ENCODE measurements around the gene OLR1.
A peak's percentile ranks its signal among the peaks of the same experiment; 100 is the strongest.

OLR1 gene

DNA sequence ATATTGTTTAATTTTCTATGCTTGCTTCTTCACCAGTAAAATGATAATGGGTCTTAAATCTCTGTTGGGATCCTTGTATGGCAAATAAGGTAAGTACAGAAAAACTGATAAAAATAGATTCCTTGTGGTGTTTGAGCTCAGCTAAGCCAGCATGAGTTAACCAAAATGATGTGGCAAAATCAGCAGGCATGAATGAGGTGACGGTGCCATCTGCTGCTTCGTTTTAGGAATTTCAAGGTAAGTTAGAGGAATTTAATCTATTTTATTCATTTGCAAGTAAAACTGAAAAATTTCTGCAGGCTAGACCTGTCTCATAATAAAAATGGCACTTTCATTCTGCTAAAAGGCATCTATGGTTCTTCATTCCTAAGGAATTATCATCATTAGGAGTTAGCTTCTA, 31.9 kb downstream of the OLR1 start:
- H3K27me3 ChIP-seq (ENCODE audit: insufficient read depth, low read length), result no peaks in the 10 kb centered on the region

DNA sequence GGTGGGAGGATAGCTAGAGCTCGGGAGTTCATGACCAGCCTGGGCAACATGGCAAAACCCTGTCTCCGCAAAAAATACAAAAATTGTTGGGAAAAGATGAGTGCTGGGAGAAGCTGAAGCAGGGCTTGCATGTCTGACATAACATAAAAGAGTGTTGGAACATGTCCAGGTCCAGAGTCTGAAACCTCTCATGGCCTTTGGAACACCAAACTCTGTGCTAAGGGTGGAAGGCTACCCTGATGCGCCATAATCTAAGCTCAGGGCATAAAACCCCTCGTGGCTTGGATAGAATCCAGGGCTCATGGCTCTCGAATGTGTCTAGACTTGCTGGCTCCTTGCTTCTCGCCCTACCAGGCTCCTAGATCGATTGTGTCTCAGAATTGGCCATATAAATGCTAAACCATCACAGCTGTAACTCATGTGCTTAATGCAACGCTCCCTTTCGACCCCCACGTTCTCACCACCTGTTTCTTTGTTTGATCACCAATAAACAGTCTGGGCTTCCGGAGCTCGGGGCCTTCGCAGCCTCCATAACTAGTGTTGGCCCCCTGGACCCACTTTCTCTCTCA, 35.2 kb downstream of the OLR1 start:
- peaks cover 17% of the 10 kb centered on the region for H3K4me1 ChIP-seq (ENCODE audit: insufficient read depth, low read length)

More for the DNA sequence above, 31.9 kb downstream of the OLR1 start:
- H3K4me1 ChIP-seq (ENCODE audit: insufficient read depth, low read length), result no peaks in the 10 kb centered on the region
- H3K9ac ChIP-seq (ENCODE audit: low read depth, low read length), result no peak overlapping the region
- H3K9me3 ChIP-seq (ENCODE audit: insufficient read depth, low read depth, low read length), result no peaks in the 10 kb centered on the region
- no peak overlapping the region for H3K27ac ChIP-seq (ENCODE audit: low read length)
- H3K4me3 ChIP-seq (ENCODE audit: low read length), result no peak overlapping the region
- no peaks in the 10 kb centered on the region for H3K36me3 ChIP-seq (ENCODE audit: insufficient read depth, low read depth, low read length)

GRCh38 chr12:10135126-10135525, 36.8 kb downstream of the OLR1 start:
- peaks cover 23% of the 10 kb centered on the region for H3K4me1 ChIP-seq (ENCODE audit: insufficient read depth, low read length)
- no peaks in the 10 kb centered on the region for H3K9me3 ChIP-seq (ENCODE audit: insufficient read depth, low read depth, low read length)
- no peak overlapping the region for H3K9ac ChIP-seq (ENCODE audit: low read depth, low read length)
- no peak overlapping the region for H3K4me3 ChIP-seq (ENCODE audit: low read length)
- no peaks in the 10 kb centered on the region for H3K27me3 ChIP-seq (ENCODE audit: insufficient read depth, low read length)
- H3K36me3 ChIP-seq (ENCODE audit: insufficient read depth, low read depth, low read length), result no peaks in the 10 kb centered on the region
- H3K27ac ChIP-seq (ENCODE audit: low read length), result no peak overlapping the region

More for the DNA sequence above, 35.2 kb downstream of the OLR1 start:
- H3K9me3 ChIP-seq (ENCODE audit: insufficient read depth, low read depth, low read length), result no peaks in the 10 kb centered on the region
- no peaks in the 10 kb centered on the region for H3K36me3 ChIP-seq (ENCODE audit: insufficient read depth, low read depth, low read length)
- H3K27me3 ChIP-seq (ENCODE audit: insufficient read depth, low read length), result no peaks in the 10 kb centered on the region
- no peak overlapping the region for H3K27ac ChIP-seq (ENCODE audit: low read length)
- H3K9ac ChIP-seq (ENCODE audit: low read depth, low read length), result no peak overlapping the region
- H3K4me3 ChIP-seq (ENCODE audit: low read length), result no peak overlapping the region

- no peaks in the 10 kb centered on the region for H3K27me3 ChIP-seq (ENCODE audit: insufficient read depth, low read length)
- H3K9me3 ChIP-seq (ENCODE audit: insufficient read depth, low read depth, low read length), result no peaks in the 10 kb centered on the region
- peaks cover 31% of the 10 kb centered on the region for H3K4me1 ChIP-seq (ENCODE audit: insufficient read depth, low read length)
- no peaks in the 10 kb centered on the region for H3K36me3 ChIP-seq (ENCODE audit: insufficient read depth, low read depth, low read length)
- H3K9ac ChIP-seq (ENCODE audit: low read depth, low read length), result peak overlapping the region; percentile 42; the same call in 1 of the 2 replicates
- H3K4me3 ChIP-seq (ENCODE audit: low read length), result peak overlapping the region; percentile 34
- peak overlapping the region; percentile 25 for H3K27ac ChIP-seq (ENCODE audit: low read length)
Observed at GRCh38 chr12:10132850-10133370, 39.0 kb downstream of the OLR1 start.

DNA sequence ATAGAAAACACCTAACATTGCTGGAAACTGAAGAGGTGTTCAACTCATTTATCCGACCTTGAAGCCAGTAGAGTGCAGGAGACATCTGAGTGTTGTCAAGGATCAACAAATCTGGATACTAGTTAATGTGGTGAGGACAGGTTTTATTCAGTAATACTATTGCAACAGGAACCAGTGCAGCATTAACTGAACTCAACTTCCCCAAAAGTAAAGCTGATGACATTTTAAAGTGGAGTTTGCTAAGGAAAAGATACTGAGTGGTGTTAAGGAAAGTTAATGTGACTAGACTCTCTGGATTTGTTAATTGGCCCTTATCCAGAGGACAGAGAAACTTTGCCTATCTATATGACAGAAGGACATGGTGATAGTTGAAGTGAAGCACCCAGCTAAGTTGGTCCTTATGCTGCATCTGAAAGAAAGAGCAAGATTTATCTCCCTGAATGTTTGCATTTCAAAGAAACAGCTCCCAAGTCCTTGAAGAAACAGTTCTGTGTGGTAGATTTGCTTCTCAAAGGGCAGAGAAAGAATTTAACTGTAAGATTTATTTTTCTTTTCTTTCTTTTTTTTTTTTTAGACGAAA, 40.7 kb downstream of the OLR1 start:
- Histone ChIP-seq H3K27me3 (ENCODE audit: insufficient read depth, low read length) (no peaks in the 10 kb centered on the region), H3K9me3 (ENCODE audit: insufficient read depth, low read depth, low read length) (no peaks in the 10 kb centered on the region), H3K36me3 (ENCODE audit: insufficient read depth, low read depth, low read length) (no peaks in the 10 kb centered on the region), H3K9ac (ENCODE audit: low read depth, low read length) (no peak overlapping the region), H3K4me1 (ENCODE audit: insufficient read depth, low read length) (peaks cover 31% of the 10 kb centered on the region), H3K4me3 (ENCODE audit: low read length) (no peak overlapping the region), H3K27ac (ENCODE audit: low read length) (no peak overlapping the region)

- Histone ChIP-seq H3K9ac (ENCODE audit: low read depth, low read length) (no peak within 1 kb of the TSS), H3K36me3 (ENCODE audit: insufficient read depth, low read depth, low read length) (no peaks in the 10 kb centered on the region), H3K9me3 (ENCODE audit: insufficient read depth, low read depth, low read length) (no peaks in the 10 kb centered on the region), H3K27ac (ENCODE audit: low read length) (no peak within 1 kb of the TSS), H3K4me1 (ENCODE audit: insufficient read depth, low read length) (peaks cover 31% of the 10 kb centered on the region), H3K27me3 (ENCODE audit: insufficient read depth, low read length) (no peaks in the 10 kb centered on the region), H3K4me3 (ENCODE audit: low read length) (no peak within 1 kb of the TSS)
Observed at GRCh38 chr12:10130042-10130441, 41.9 kb downstream of the OLR1 start, which contains the start of gene CLEC7A. CLEC7A (minus strand) TSS chr12:10130199; CDS start chr12:10130082, 117 bp downstream.

GRCh38 chr12:10128687-10129086, 43.2 kb downstream of the OLR1 start:
- Histone ChIP-seq H3K27me3 (ENCODE audit: insufficient read depth, low read length) (no peaks in the 10 kb centered on the region), H3K9me3 (ENCODE audit: insufficient read depth, low read depth, low read length) (no peaks in the 10 kb centered on the region), H3K27ac (ENCODE audit: low read length) (no peak overlapping the region), H3K9ac (ENCODE audit: low read depth, low read length) (no peak overlapping the region), H3K4me3 (ENCODE audit: low read length) (no peak overlapping the region), H3K36me3 (ENCODE audit: insufficient read depth, low read depth, low read length) (no peaks in the 10 kb centered on the region), H3K4me1 (ENCODE audit: insufficient read depth, low read length) (peaks cover 29% of the 10 kb centered on the region)

- no peaks in the 10 kb centered on the region for H3K9me3 ChIP-seq (ENCODE audit: insufficient read depth, low read depth, low read length)
- no peaks in the 10 kb centered on the region for H3K36me3 ChIP-seq (ENCODE audit: insufficient read depth, low read depth, low read length)
- no peak overlapping the region for H3K4me3 ChIP-seq (ENCODE audit: low read length)
- no peak overlapping the region for H3K27ac ChIP-seq (ENCODE audit: low read length)
- H3K9ac ChIP-seq (ENCODE audit: low read depth, low read length), result no peak overlapping the region
- peaks cover 14% of the 10 kb centered on the region for H3K4me1 ChIP-seq (ENCODE audit: insufficient read depth, low read length)
- H3K27me3 ChIP-seq (ENCODE audit: insufficient read depth, low read length), result no peaks in the 10 kb centered on the region
Observed at GRCh38 chr12:10126413-10126812, 45.5 kb downstream of the OLR1 start.

- Histone ChIP-seq H3K9me3 (ENCODE audit: insufficient read depth, low read depth, low read length) (no peaks in the 10 kb centered on the region), H3K27me3 (ENCODE audit: insufficient read depth, low read length) (no peaks in the 10 kb centered on the region), H3K9ac (ENCODE audit: low read depth, low read length) (no peak overlapping the region), H3K27ac (ENCODE audit: low read length) (no peak overlapping the region), H3K4me1 (ENCODE audit: insufficient read depth, low read length) (no peaks in the 10 kb centered on the region), H3K36me3 (ENCODE audit: insufficient read depth, low read depth, low read length) (no peaks in the 10 kb centered on the region), H3K4me3 (ENCODE audit: low read length) (no peak overlapping the region)
Observed at GRCh38 chr12:10122689-10123088, 49.2 kb downstream of the OLR1 start.

DNA sequence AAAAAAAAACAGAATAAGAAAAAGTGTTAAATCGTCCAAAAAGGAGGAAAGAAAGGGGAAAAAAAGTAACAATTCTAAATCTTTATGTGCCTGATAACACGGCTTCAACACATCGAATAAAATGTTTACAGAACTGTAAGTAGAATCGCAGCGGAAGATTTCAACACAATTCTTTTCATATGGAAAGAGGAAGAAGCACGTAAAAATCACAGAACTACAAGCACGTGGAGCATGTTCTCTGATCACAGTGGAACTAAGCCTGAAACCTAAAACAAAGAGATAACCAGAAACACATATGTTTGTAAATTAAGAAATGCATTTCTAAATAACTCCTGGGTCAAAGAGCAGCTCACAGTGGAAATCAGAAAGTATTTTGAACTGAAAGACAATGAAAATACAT, 50.7 kb downstream of the OLR1 start:
- Histone ChIP-seq H3K4me3 (ENCODE audit: low read length) (no peak overlapping the region), H3K4me1 (ENCODE audit: insufficient read depth, low read length) (no peaks in the 10 kb centered on the region), H3K27ac (ENCODE audit: low read length) (no peak overlapping the region), H3K9me3 (ENCODE audit: insufficient read depth, low read depth, low read length) (no peaks in the 10 kb centered on the region), H3K27me3 (ENCODE audit: insufficient read depth, low read length) (no peaks in the 10 kb centered on the region), H3K9ac (ENCODE audit: low read depth, low read length) (no peak overlapping the region), H3K36me3 (ENCODE audit: insufficient read depth, low read depth, low read length) (no peaks in the 10 kb centered on the region)

DNA sequence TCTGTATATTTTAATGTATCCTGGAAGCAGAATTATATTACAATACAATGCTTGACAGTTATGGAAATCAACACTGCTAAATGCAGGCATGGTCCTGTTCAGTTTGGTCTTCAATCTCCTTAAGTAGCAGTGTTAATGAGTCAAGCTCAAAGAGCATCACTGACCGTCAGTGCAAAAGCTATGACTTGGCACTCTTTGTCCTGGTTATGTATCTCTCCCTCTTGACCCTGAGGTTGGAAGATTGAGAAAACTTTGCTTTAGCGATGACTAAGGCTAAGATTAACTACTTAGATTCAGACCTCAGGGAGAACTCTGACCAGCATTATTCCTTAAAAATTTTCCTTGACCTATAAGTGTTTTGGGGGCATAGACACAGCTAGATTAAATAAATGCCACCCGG, 52.9 kb downstream of the OLR1 start:
- Histone ChIP-seq H3K27ac (ENCODE audit: low read length) (no peak overlapping the region), H3K9ac (ENCODE audit: low read depth, low read length) (no peak overlapping the region), H3K9me3 (ENCODE audit: insufficient read depth, low read depth, low read length) (no peaks in the 10 kb centered on the region), H3K36me3 (ENCODE audit: insufficient read depth, low read depth, low read length) (no peaks in the 10 kb centered on the region), H3K4me3 (ENCODE audit: low read length) (no peak overlapping the region), H3K27me3 (ENCODE audit: insufficient read depth, low read length) (no peaks in the 10 kb centered on the region), H3K4me1 (ENCODE audit: insufficient read depth, low read length) (no peaks in the 10 kb centered on the region)

- no peak overlapping the region for H3K9ac ChIP-seq (ENCODE audit: low read depth, low read length)
- H3K36me3 ChIP-seq (ENCODE audit: insufficient read depth, low read depth, low read length), result no peaks in the 10 kb centered on the region
- H3K4me1 ChIP-seq (ENCODE audit: insufficient read depth, low read length), result no peaks in the 10 kb centered on the region
- no peak overlapping the region for H3K4me3 ChIP-seq (ENCODE audit: low read length)
- H3K27me3 ChIP-seq (ENCODE audit: insufficient read depth, low read length), result no peaks in the 10 kb centered on the region
- H3K9me3 ChIP-seq (ENCODE audit: insufficient read depth, low read depth, low read length), result no peaks in the 10 kb centered on the region; the same call in 1 of the 2 replicates
- no peak overlapping the region for H3K27ac ChIP-seq (ENCODE audit: low read length)
Observed at GRCh38 chr12:10115890-10116289, 56.0 kb downstream of the OLR1 start.
